Islet of Langerhans (tissue), 1 donor: Measurements from ENCODE around the gene TOP1.

ENCODE experiments used
- FAIRE-seq: peaks from one replicate; lab custom pipeline; 2011; peaks lifted over from hg19 to GRCh38; lab: Jason Lieb, UNC

The TOP1 gene

GRCh38 chr20:41058674-41059635, 30.3 kb downstream of the TOP1 start:
- FAIRE-seq = no peak

- FAIRE-seq = no peak
These were observed 32.5 kb downstream of the TOP1 start for GRCh38 chr20:41061155-41061554.

- FAIRE-seq = no peak
These were observed 34.8 kb downstream of the TOP1 start for GRCh38 chr20:41063442-41063841.

GRCh38 chr20:41064377-41064776, 35.8 kb downstream of the TOP1 start:
- no peak for FAIRE-seq

- FAIRE-seq = no peak
These were observed 37.1 kb downstream of the TOP1 start for GRCh38 chr20:41065716-41066115.

GRCh38 chr20:41068806-41069205, 40.2 kb downstream of the TOP1 start:
- no peak for FAIRE-seq

GRCh38 chr20:41072190-41072863, 43.7 kb downstream of the TOP1 start:
- FAIRE-seq = no peak

GRCh38 chr20:41072915-41073314, 44.3 kb downstream of the TOP1 start:
- no peak for FAIRE-seq

- no peak for FAIRE-seq
These were observed 45.8 kb downstream of the TOP1 start for GRCh38 chr20:41074441-41074840.

GRCh38 chr20:41076776-41077175, 48.2 kb downstream of the TOP1 start:
- no peak for FAIRE-seq

- no peak for FAIRE-seq
These were observed 49.7 kb downstream of the TOP1 start for GRCh38 chr20:41078329-41078728.

- no peak for FAIRE-seq
These were observed 50.4 kb downstream of the TOP1 start for GRCh38 chr20:41079066-41079465.

- no peak for FAIRE-seq
These were observed 52.2 kb downstream of the TOP1 start for GRCh38 chr20:41080866-41081265.

GRCh38 chr20:41081276-41081814, 52.7 kb downstream of the TOP1 start:
- FAIRE-seq = no peak

GRCh38 chr20:41082306-41082705, 53.7 kb downstream of the TOP1 start:
- FAIRE-seq = no peak

- FAIRE-seq = no peak
These were observed 57.0 kb downstream of the TOP1 start for GRCh38 chr20:41085606-41086005.

- FAIRE-seq = no peak
These were observed 58.0 kb downstream of the TOP1 start for GRCh38 chr20:41086402-41087324.

GRCh38 chr20:41087325-41087685, 58.7 kb downstream of the TOP1 start:
- peak; percentile 72 for FAIRE-seq

- FAIRE-seq = no peak
These were observed 59.2 kb downstream of the TOP1 start for GRCh38 chr20:41087777-41088176.

GRCh38 chr20:41089555-41089954, 60.9 kb downstream of the TOP1 start:
- FAIRE-seq = no peak

GRCh38 chr20:41091927-41092326, 63.3 kb downstream of the TOP1 start:
- no peak for FAIRE-seq

GRCh38 chr20:41094353-41095055, 65.9 kb downstream of the TOP1 start:
- FAIRE-seq = no peak
